Testis (tissue), 3 donors: ENCODE data around the gene NFU1. TPM values are rescaled to one million over a fixed set of nuclear protein-coding genes. Genes with fewer than 3 reads are reported as not detected.

Experiments used
- DNase-seq: peaks from one replicate; pipeline ENCODE4 v3.0.0-alpha.2; 2019
- H3K27ac ChIP-seq, 2 donors: fragments of 200-600 bp; sonication (generic); one replicate each; pipeline ENCODE4 v1.5.1; 2019
- H3K27me3 ChIP-seq: fragments of 200-600 bp; sonication (generic); one replicate; pipeline ENCODE4 v1.5.1; 2019
- H3K36me3 ChIP-seq: fragments of 200-600 bp; sonication (generic); one replicate; pipeline ENCODE4 v1.5.1; 2017; ENCODE audit warnings: low read depth; ENCODE audit errors: missing control alignments
- H3K4me1 ChIP-seq: fragments of 200-600 bp; sonication (generic); one replicate; pipeline ENCODE4 v1.5.1; 2019
- H3K4me3 ChIP-seq, 2 donors: fragments of 200-600 bp; sonication (generic); one replicate each; pipeline ENCODE4 v1.5.1; 2017 to 2019
- H3K9me3 ChIP-seq: fragments of 200-600 bp; sonication (generic); one replicate; pipeline ENCODE4 v1.5.1; 2017
- CTCF ChIP-seq, 3 experiments: fragments of 450-650 bp in 2 of 3; fragments of 200-600 bp in 1 of 3; sonication (generic) in 1 of 3; IDR thresholded peaks; one replicate each; pipeline ENCODE4 v1.5.1; 2016 to 2019; ENCODE audit warnings: antibody characterized with exemption in 3 of 3, mild to moderate bottlenecking in 2 of 3, moderate library complexity in 1 of 3
- POLR2A ChIP-seq: fragments of 450-650 bp; IDR thresholded peaks from one replicate; pipeline ENCODE4 v1.6.1; 2017; ENCODE audit warnings: antibody characterized with exemption, mild to moderate bottlenecking, moderate library complexity
- WGBS, 2 donors: methylation state at CpG; one replicate each; pipeline ENCODE4 v1.1.5; 2018; 5-methylcytosine and 5-hydroxymethylcytosine counted together
- intact Hi-C: fragments of 100-400 bp; cut with DNase I; formaldehyde crosslinking; loops from one replicate; pipeline ENCODE4 v1.15.1; 2023; ENCODE audit warnings: low total_unique reads
- polyA plus RNA-seq: library from polyadenylated mRNA; stranded (reverse); fragments of 350-450 nt; fragmentation: Illumina TruSeq; extraction: RNeasy Lipid Tissue Mini Kit (QIAGEN cat#74804); gene quantifications from one replicate; pipeline ENCODE4 v1.2.3, GENCODE V29; 2014; ENCODE audit warnings: low read depth, low replicate concordance; ENCODE audit not compliant: insufficient read depth
- total RNA-seq, 2 donors: library from RNA; depleted of rRNA; stranded (reverse); fragments of >200 nt; gene quantifications; one replicate each; pipeline ENCODE4 v1.2.3, GENCODE V29; 2016

NFU1 gene
- total and polyA plus RNA-seq, 3 donors from 2014 or later = 31.8 to 69.4 (median 33.1) TPM

- DNase-seq = no peak
- Histone ChIP-seq H3K4me1 (no peaks in the 10 kb centered on the region), H3K9me3 (no peaks in the 10 kb centered on the region), H3K4me3 (no peak overlapping the region), H3K27me3 (no peaks in the 10 kb centered on the region), H3K27ac (no peak overlapping the region), H3K36me3 (no peaks in the 10 kb centered on the region)
- no peak for TF ChIP-seq POLR2A
- no peak for TF ChIP-seq CTCF (IDR thresholded peaks at IDR 0.05)
- intact Hi-C loops = no loop called here
- WGBS, 2 donors = 88 to 96% methylated on average over 1 of the region's 1 CpG
Observed at GRCh38 chr2:69481421-69481820, 44.2 kb upstream of the NFU1 start.

GRCh38 chr2:69477627-69478026 is 40.4 kb upstream of the NFU1 start:
- no peak for DNase-seq
- intact Hi-C loops = no loop called here
- Histone ChIP-seq H3K9me3 (no peaks in the 10 kb centered on the region), H3K36me3 (no peaks in the 10 kb centered on the region), H3K4me3 (no peak overlapping the region), H3K27me3 (no peaks in the 10 kb centered on the region), H3K27ac (no peak overlapping the region), H3K4me1 (no peaks in the 10 kb centered on the region)
- 88 to 91% methylated on average over 1 of the region's 1 CpG for WGBS, 2 donors
- TF ChIP-seq CTCF (IDR thresholded peaks at IDR 0.05) (no peak), POLR2A (no peak)

GRCh38 chr2:69474688-69475087 is 37.5 kb upstream of the NFU1 start:
- intact Hi-C loops = no loop called here
- 91% methylated on average over 2 of the region's 2 CpGs for WGBS, 2 donors
- no peak for TF ChIP-seq POLR2A
- TF ChIP-seq CTCF (IDR thresholded peaks at IDR 0.05) = no peak
- H3K27me3 ChIP-seq = no peaks in the 10 kb centered on the region
- H3K4me3 ChIP-seq = no peak overlapping the region
- H3K4me1 ChIP-seq = no peaks in the 10 kb centered on the region
- DNase-seq = no peak
- no peaks in the 10 kb centered on the region for H3K36me3 ChIP-seq
- no peaks in the 10 kb centered on the region for H3K9me3 ChIP-seq
- no peak overlapping the region for H3K27ac ChIP-seq

- Histone ChIP-seq H3K27me3 (no peaks in the 10 kb centered on the region), H3K4me1 (no peaks in the 10 kb centered on the region), H3K36me3 (no peaks in the 10 kb centered on the region), H3K27ac (no peak overlapping the region), H3K9me3 (no peaks in the 10 kb centered on the region), H3K4me3 (no peak overlapping the region)
- TF ChIP-seq POLR2A (no peak), CTCF (IDR thresholded peaks at IDR 0.05) (no peak)
- intact Hi-C loops = no loop called here
- DNase-seq = no peak
- WGBS, 2 donors = 90 to 92% methylated on average over 2 of the region's 2 CpGs
Observed at GRCh38 chr2:69471793-69472192, 34.6 kb upstream of the NFU1 start.

GRCh38 chr2:69470911-69471310 is 33.7 kb upstream of the NFU1 start:
- Histone ChIP-seq H3K27me3 (no peaks in the 10 kb centered on the region), H3K4me3 (no peak overlapping the region), H3K9me3 (no peaks in the 10 kb centered on the region), H3K36me3 (no peaks in the 10 kb centered on the region), H3K27ac (no peak overlapping the region), H3K4me1 (no peaks in the 10 kb centered on the region)
- no peak for TF ChIP-seq CTCF (IDR thresholded peaks at IDR 0.05)
- TF ChIP-seq POLR2A = no peak
- 71 to 76% methylated on average over 5 of the region's 5 CpGs for WGBS, 2 donors
- intact Hi-C loops = no loop called here
- no peak for DNase-seq
